Measurements from ENCODE around the gene ZFYVE16. TPM values are rescaled to one million over a fixed set of nuclear protein-coding genes. Genes with fewer than 3 reads are reported as not detected.

ZFYVE16 gene
- total and polyA plus RNA-seq, 2 of the 13 experiments (the other 11 are each of a cell fraction or from before 2014, with no cell fraction given): 9.3 to 33.3 TPM

DNA sequence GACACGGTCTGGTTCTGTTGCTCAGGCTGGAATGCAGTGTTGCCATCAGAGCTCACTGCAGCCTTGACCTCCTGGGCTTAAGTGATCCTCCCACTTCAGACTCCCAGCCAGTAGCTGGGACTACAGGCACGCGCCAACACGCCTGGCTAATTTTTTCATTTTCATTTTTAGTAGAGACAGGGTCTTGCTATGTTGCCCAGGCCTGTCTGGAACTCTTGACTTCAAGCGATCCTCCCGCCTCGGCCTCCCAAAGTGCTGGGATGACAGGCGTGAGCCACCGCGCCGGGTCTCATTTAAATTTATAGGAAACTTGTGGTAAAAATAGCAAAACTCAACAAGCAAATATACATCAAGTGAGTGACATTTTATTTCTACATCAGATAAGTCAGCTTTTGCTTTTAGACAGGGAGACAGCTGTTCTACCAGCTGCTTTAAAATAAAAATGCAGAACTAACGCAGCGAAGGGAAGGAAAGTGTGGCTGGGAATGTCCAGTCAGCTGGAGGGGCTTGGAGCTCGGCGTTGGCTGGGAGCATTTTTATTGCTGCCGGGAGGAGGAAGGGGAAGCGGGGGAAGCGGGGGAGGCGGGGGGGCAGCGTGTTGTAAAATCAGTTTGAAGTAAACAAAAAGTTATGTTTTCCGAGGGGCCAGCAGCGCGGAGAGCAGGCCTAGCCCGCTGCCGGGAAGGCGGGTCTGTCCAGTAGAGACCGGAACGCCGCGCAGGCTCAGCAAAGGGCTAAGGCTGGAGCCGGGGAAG lies 707 bp upstream of the ZFYVE16 start (continued):
- TF ChIP-seq, protein P1, sequence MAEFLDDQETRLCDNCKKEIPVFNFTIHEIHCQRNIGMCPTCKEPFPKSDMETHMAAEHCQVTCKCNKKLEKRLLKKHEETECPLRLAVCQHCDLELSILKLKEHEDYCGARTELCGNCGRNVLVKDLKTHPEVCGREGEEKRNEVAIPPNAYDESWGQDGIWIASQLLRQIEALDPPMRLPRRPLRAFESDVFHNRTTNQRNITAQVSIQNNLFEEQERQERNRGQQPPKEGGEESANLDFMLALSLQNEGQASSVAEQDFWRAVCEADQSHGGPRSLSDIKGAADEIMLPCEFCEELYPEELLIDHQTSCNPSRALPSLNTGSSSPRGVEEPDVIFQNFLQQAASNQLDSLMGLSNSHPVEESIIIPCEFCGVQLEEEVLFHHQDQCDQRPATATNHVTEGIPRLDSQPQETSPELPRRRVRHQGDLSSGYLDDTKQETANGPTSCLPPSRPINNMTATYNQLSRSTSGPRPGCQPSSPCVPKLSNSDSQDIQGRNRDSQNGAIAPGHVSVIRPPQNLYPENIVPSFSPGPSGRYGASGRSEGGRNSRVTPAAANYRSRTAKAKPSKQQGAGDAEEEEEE (CRISPR knock-in tag; IDR thresholded peaks at IDR 0.05; ENCODE audit: borderline replicate concordance): no peak
- TF ChIP-seq ELF4 (CRISPR knock-in tag; IDR thresholded peaks at IDR 0.05; ENCODE audit: borderline replicate concordance): no peak
- TF ChIP-seq KLF9 (CRISPR knock-in tag; IDR thresholded peaks at IDR 0.05; ENCODE audit: low read depth): no peak
- TF ChIP-seq ZIK1 (CRISPR knock-in tag; IDR thresholded peaks at IDR 0.05; ENCODE audit: borderline replicate concordance, low read depth): no peak
- TF ChIP-seq, protein P2, sequence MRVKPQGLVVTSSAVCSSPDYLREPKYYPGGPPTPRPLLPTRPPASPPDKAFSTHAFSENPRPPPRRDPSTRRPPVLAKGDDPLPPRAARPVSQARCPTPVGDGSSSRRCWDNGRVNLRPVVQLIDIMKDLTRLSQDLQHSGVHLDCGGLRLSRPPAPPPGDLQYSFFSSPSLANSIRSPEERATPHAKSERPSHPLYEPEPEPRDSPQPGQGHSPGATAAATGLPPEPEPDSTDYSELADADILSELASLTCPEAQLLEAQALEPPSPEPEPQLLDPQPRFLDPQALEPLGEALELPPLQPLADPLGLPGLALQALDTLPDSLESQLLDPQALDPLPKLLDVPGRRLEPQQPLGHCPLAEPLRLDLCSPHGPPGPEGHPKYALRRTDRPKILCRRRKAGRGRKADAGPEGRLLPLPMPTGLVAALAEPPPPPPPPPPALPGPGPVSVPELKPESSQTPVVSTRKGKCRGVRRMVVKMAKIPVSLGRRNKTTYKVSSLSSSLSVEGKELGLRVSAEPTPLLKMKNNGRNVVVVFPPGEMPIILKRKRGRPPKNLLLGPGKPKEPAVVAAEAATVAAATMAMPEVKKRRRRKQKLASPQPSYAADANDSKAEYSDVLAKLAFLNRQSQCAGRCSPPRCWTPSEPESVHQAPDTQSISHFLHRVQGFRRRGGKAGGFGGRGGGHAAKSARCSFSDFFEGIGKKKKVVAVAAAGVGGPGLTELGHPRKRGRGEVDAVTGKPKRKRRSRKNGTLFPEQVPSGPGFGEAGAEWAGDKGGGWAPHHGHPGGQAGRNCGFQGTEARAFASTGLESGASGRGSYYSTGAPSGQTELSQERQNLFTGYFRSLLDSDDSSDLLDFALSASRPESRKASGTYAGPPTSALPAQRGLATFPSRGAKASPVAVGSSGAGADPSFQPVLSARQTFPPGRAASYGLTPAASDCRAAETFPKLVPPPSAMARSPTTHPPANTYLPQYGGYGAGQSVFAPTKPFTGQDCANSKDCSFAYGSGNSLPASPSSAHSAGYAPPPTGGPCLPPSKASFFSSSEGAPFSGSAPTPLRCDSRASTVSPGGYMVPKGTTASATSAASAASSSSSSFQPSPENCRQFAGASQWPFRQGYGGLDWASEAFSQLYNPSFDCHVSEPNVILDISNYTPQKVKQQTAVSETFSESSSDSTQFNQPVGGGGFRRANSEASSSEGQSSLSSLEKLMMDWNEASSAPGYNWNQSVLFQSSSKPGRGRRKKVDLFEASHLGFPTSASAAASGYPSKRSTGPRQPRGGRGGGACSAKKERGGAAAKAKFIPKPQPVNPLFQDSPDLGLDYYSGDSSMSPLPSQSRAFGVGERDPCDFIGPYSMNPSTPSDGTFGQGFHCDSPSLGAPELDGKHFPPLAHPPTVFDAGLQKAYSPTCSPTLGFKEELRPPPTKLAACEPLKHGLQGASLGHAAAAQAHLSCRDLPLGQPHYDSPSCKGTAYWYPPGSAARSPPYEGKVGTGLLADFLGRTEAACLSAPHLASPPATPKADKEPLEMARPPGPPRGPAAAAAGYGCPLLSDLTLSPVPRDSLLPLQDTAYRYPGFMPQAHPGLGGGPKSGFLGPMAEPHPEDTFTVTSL (CRISPR knock-in tag; IDR thresholded peaks at IDR 0.05; ENCODE audit: borderline replicate concordance): peak; percentile 58; the same call in 1 of the 2 replicates
- no peak for TF ChIP-seq FOXK1 (CRISPR knock-in tag; IDR thresholded peaks at IDR 0.05; ENCODE audit: borderline replicate concordance, low read depth)
- TF ChIP-seq, protein P3, sequence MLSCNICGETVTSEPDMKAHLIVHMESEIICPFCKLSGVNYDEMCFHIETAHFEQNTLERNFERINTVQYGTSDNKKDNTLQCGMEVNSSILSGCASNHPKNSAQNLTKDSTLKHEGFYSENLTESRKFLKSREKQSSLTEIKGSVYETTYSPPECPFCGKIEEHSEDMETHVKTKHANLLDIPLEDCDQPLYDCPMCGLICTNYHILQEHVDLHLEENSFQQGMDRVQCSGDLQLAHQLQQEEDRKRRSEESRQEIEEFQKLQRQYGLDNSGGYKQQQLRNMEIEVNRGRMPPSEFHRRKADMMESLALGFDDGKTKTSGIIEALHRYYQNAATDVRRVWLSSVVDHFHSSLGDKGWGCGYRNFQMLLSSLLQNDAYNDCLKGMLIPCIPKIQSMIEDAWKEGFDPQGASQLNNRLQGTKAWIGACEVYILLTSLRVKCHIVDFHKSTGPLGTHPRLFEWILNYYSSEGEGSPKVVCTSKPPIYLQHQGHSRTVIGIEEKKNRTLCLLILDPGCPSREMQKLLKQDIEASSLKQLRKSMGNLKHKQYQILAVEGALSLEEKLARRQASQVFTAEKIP (CRISPR knock-in tag; IDR thresholded peaks at IDR 0.05; ENCODE audit: borderline replicate concordance): no peak
- TF ChIP-seq, protein P4, sequence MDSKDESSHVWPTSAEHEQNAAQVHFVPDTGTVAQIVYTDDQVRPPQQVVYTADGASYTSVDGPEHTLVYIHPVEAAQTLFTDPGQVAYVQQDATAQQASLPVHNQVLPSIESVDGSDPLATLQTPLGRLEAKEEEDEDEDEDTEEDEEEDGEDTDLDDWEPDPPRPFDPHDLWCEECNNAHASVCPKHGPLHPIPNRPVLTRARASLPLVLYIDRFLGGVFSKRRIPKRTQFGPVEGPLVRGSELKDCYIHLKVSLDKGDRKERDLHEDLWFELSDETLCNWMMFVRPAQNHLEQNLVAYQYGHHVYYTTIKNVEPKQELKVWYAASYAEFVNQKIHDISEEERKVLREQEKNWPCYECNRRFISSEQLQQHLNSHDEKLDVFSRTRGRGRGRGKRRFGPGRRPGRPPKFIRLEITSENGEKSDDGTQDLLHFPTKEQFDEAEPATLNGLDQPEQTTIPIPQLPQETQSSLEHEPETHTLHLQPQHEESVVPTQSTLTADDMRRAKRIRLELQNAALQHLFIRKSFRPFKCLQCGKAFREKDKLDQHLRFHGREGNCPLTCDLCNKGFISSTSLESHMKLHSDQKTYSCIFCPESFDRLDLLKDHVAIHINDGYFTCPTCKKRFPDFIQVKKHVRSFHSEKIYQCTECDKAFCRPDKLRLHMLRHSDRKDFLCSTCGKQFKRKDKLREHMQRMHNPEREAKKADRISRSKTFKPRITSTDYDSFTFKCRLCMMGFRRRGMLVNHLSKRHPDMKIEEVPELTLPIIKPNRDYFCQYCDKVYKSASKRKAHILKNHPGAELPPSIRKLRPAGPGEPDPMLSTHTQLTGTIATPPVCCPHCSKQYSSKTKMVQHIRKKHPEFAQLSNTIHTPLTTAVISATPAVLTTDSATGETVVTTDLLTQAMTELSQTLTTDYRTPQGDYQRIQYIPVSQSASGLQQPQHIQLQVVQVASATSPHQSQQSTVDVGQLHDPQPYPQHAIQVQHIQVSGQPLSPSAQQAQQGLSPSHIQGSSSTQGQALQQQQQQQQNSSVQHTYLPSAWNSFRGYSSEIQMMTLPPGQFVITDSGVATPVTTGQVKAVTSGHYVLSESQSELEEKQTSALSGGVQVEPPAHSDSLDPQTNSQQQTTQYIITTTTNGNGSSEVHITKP (CRISPR knock-in tag; IDR thresholded peaks at IDR 0.05; ENCODE audit: low read depth): no peak
- TF ChIP-seq RORA (CRISPR knock-in tag; IDR thresholded peaks at IDR 0.05): 0 out of 2 replicates have a peak, but pooled peaks have one; percentile 20
- TF ChIP-seq HNF4G (IDR thresholded peaks at IDR 0.05; ENCODE audit: borderline replicate concordance, low read depth, low read length): no peak
- no peak for TF ChIP-seq HNF4G (CRISPR knock-in tag; IDR thresholded peaks at IDR 0.05; ENCODE audit: borderline replicate concordance, low read depth)
- TF ChIP-seq GFI1 (CRISPR knock-in tag; IDR thresholded peaks at IDR 0.05; ENCODE audit: borderline replicate concordance): peak; percentile 88; the same call in 1 of the 2 replicates
